GM19372 (cell line): ENCODE measurements around the gene ADRB1.

Experiments
- ATAC-seq: cut with Tn5 transposase; IDR thresholded peaks from one replicate; pipeline ENCODE4 v1.9.1; 2021; ENCODE audit warnings: mild to moderate bottlenecking, low read depth, moderate library complexity; ENCODE audit not compliant: unreplicated experiment

Gene ADRB1

DNA sequence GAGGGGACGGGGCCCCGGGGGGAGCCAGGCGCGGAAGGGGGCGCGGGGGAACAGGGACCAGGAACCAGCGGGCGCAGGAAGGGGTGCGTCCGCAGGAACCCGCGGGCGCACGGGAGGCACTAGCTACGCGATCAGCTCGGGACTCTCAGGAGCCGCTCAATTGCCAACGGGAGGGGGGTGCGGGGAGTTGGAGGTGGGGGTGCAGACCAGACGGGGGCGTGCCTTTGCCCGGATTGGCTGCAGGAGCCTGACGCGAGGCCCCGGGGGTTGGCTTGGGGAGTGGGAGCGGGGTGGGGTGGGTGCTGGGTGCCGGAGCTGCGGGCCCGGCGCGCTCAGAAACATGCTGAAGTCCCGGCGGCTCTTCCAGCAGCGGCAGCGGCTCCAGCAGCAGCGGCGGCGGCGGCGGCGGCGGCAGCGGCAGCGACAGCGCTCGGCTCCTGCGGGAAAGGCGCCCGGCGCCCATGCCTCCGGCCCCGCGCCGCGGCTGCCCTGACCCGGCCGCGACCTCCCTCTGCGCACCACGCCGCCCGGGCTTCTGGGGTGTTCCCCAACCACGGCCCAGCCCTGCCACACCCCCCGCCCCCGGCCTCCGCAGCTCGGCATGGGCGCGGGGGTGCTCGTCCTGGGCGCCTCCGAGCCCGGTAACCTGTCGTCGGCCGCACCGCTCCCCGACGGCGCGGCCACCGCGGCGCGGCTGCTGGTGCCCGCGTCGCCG, at the start of gene ADRB1:
ADRB1 (plus strand) TSS at position 335 of the 715 bp plus-strand sequence; CDS start at position 602, 267 bp downstream.
- ATAC-seq, result peak; percentile 44

DNA sequence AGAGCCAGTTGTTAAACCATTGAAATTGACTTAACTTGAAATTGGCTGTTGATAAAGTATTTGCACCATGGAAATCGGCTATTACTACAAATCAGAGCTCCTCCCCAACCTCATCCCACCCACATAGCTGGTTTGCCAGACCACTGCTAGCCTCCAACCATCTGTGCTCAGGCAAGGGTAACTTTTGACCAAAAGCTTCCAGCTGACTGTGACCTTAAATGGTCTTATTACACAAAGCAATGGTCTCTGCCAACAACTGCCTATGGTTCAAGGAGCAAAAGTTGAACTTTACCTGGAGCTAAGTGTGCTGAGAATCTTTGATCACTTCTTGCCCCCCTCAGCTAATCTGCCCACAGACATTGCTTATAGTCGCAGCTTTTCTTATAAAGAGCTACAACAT, 48.5 kb upstream of the ADRB1 start:
- no peak for ATAC-seq

DNA sequence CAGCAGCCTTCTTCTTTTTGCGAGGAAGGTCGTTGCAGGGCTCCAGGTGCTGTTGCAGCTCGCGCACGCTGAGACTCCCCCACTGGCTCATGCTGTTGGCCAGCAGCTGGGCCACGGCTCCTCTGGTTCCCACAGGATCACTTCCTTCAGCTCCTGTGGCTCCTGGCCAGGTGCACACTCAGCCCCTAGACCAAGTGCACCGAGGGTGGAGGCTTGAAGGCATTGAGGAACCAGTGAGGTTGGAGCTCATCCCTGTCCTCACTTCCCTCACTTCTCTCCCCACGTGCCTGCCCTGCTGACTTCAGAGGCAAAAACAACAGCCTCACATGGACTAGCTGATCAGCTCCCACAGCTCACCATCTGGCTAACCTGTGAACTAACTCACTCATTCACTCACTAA, 46.2 kb upstream of the ADRB1 start:
- ATAC-seq, result no peak

DNA sequence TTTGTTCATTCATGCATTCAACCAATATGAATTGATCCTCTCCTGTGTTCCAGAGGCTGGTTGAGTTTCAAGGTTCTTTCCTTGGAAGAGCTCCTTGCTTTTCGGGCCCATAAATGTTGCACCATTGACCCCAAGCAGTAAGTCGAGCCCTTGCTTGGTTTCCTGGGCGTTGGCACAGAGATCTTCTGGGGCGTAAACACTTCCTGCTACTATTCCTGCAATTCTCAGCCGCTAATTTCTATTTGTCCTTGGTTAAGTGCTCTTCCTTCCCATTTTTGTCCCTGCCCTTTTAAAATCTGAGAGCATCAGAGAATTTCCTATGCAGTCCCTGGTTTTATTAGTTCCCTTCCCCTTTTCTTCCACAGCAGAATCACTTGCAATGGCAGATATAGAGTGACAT, 44.1 kb upstream of the ADRB1 start:
- no peak for ATAC-seq

DNA sequence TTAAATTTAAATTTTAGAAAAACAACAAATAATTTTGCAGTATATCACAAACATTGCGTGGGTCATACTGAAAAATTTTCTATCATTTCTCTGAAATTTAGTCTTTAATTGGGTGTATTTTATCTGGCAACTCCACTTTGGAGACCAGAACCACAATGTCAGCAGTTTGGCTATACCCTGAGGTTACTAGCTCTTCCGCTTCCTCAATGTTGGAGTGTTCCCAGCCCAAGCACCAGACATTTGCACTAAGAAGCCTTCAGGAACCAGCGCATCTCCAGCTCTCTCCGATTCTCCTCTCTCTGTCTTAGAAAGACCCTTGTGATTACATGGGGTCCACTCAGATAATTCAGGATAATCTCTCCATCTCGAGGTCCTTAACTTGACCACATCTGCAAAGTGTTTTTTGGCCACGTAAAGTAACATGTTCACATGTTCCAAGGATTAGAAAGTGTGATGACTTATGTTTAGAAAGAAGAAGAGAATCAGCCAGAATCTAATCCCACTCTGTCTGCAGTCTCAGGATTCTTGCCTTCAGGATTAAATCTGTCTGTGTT, 43.1 kb upstream of the ADRB1 start:
- ATAC-seq, result no peak

DNA sequence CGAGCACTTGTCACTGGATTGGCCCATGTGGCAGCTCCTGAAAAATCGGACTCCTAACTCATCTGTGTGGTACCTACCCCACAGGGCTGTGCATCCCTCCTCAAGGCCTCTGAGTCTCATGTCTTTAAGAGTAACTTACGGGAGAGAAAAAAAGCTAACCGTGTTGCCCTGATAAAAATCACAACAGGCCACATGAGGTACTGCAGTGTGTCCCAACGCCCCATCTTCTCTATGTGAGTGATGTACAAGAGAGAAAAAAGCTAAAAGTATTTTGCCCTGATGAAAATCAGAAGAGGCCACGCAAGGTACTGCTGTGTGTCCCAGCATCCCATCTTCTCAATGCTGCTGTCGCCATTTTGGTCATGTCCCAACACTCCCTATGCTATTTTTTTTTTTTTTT, 41.2 kb upstream of the ADRB1 start:
- no peak for ATAC-seq

DNA sequence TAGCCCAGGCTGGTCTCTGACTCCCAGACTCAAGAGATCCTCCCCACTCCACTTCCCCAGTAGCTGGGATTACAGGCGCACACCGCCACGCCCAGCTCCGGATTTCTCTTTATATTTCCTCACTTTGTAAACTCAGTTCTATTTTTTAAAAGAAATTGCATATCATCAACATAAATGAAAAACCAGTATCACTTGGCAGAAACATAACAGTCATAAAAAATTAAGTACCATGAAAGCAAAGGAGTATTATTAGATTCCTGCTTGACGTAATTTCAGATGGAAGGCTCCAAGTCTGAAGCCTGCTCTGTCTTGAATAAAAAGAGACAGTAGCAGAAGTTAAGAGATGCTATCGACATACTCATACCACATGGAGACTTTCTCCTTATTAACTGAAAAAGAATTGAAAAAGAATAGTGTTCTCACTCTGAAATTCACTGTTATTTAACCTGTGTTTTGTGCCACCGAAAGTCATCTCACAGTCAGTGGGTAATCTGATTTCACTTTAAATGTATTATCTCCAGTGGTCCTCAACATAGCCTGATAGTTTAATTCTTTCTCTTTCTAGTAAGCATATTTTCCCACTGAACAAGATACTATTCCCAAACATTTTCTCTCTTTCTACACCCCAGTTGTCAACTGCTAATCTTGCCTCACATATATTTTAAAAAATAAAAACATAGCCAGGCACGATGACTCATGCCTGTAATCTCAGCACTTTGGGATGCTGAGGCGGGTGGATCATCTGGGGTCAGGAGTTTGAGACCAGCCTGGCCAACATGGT, 40.3 kb upstream of the ADRB1 start:
- ATAC-seq, result no peak

DNA sequence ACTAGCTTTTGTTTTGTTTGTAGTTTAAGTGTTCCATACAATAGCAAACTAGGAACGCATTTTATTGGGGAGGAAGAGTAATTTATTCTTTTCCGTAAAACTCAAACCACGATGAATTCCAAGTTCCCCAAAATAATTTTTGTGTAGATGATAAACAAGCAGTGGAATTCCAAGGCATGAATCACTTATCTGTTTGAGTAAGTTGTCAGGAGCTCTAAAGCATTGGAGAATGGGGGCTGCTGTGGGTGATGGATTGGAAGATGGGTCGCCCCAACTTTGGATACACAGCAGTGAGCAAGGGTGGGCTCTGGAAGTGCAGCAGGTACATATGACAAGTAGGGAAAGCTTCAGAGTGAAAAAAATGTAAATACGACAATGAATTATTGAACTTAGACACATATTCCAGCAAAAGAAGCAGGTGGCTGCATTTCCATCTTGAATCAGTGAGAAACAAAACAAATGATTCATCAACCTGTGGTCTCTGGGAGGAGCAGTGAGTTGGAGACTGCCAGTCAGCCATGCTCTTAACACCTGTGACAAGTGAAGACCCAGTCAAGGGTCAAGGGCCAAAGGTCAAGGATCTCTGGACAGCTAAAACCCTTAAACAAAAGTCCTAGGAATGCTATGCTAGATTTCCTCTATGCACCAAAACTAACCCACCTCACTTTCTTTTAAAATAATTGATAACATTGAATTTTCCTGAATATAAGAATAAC, 34.2 kb upstream of the ADRB1 start:
- no peak for ATAC-seq

DNA sequence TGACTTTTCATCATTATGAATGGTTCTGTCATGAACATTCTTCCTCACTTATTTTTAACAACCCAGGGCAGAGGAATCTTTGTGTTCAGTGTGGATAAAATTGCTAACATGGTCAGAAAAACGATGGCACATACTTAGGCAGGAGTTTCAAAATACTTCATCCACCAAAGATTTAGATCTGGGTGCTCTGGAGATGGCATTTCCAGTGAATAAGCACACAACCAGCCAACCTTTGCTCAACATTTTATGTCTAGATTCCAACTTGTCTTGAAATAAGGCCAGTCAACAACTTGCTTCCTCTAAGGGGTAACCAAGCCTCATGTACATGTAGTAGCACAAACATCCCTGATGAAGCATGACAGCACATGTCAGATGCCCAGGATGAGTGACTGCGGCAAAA, 33.4 kb upstream of the ADRB1 start:
- no peak for ATAC-seq

DNA sequence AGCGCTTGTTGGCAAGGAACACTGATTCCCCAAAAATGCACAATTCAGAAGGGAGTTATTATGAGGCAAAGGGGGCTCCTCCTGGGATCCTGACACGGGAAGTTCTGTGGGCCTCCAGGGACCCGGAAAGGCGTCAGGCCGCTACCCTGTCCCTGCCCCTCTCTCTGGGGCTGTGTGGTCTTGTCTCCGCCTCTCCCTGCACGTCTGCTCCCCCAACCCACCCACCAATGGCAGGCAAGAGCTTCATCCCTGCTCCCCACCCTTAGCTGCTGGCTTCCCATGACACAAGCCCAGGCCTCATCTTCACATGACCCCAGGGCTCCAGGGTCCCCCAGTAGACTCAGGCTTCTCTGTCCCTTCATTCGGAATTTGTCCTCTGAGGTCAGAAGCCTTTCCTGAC, 31.0 kb upstream of the ADRB1 start:
- ATAC-seq, result no peak

DNA sequence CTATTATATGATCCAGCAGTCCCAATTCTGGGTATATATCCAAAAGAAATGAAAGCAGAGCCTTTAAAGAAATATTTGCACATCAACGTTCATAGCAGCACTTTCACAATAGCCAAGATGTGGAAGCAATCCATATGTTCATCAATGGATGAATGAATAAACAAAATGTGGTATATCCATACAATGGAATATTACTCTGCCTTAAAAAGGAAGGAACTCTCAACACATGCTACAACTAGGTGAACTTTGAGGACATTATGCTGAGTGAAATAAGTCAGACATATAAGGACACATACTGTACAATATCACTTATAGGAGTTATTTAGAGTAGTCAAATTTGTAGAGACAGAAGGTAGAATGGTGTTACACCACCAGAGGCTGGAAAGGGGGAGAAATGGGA, 28.0 kb upstream of the ADRB1 start:
- no peak for ATAC-seq

DNA sequence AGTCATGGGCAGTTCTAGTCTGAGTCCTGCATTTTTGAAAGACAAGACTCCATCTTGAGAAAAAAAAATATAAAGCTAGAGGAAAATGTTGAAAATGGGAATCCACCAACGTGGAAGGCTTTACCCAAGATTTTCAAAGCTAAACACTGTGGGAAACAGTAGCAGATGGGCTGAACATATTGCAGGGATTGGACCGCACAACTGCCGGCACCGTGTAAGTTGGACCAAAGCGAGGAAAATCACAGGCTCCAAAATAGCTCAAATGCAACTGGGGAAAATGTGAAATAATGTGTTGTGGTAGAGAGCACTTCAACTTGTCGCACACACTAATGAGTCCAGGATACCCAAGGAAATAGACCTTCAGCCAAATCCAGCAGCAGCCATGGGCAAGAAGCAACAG, 26.4 kb upstream of the ADRB1 start:
- ATAC-seq, result no peak

DNA sequence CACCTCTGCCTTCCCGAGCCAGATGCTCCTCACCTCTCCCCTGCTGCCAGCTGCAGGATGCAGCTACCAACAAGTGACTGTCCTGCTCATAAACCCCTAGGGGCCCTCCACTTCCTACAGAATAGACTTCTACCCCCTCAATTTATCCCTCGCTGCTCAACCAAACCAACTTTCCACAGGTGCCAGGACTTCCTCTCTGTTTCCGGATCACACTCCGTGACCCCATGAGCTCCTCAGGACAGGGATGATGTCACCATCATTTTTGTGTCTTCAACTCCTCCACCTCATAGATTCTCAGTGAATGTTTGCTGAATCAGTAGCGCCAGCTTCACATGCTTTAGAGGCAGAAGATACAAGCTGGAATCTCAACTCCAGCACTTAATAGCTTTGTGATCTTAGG, 25.8 kb upstream of the ADRB1 start:
- ATAC-seq, result no peak

DNA sequence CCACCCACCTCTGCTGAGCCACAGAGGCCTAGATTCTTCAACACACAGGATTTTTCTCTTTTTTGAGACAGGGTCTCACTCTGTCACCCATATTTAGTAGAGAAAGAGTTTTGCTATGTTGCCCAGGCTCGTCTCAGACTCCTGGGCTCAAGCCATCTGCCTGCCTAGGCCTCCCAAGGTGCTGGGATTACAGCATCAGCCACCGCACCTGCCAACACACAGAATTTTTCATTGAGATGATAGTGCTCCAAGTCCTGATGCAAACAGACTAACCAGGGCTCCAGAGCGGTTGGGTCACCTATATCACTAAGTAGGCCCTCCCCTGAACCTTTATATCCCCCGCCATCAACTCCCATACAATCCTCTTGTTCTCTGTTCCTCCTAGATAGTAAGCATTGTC, 24.4 kb upstream of the ADRB1 start:
- no peak for ATAC-seq

DNA sequence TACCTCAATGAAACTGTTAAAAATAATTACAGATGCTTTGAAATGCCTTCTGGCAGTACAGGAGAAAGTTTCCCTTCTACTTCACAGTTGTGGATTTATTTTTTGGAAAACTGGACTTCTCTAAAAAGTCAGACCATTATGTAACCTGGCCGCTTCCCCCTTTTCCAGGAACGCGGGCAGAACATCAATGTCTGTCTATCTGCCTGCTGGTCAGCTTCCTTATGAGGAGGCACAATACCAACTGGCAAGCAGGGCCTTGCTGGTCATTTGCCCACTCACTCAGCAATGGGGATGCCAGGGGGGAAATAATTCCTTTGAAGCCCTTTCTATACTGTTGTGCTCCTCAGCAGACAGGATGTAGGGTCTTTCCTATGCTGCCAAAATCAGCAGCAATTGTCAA, 22.5 kb upstream of the ADRB1 start:
- no peak for ATAC-seq

DNA sequence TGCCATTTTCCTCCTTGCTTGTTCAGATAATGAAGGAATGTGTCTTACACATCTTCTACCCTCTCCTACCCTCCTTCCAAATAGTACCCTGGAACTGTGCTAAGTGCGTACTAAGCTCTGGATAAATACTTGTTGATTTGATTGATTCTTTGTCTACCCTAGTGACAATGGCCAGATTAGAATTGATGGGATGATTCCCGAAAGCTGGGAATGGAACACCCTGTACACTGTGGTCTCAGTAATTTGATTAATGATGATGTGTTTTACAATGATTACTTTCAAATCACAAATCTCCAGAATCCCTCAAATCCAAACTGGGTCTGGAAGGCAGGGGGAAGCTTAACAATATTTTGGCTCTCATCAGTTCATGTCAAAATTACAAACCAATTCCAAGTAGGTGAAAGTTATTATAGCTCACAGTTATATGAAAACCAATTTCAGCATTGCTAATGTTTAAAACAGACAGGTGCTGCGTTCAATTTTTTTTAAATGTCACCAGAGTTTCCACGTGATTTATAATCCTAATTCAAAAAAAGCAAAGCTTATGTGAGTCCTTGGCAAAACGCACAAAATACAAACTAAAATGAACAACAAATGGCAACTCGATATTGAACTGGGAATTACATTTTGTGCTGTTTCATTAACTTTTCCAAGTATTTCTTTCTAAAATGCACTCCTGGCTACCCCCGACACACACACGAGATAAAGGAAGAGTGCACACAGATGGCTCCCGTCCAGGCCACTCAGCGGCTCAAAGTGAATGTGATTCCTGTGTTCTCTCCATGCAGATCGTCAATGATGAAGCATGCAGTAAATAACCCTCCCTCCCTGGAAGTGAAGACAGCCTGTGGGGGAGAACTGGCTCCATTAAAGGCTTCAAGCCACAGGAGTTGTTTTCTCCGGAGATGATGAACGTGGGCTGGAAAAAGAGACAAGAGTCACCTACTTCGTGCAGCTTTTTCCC, 21.7 kb upstream of the ADRB1 start:
- ATAC-seq, result no peak

DNA sequence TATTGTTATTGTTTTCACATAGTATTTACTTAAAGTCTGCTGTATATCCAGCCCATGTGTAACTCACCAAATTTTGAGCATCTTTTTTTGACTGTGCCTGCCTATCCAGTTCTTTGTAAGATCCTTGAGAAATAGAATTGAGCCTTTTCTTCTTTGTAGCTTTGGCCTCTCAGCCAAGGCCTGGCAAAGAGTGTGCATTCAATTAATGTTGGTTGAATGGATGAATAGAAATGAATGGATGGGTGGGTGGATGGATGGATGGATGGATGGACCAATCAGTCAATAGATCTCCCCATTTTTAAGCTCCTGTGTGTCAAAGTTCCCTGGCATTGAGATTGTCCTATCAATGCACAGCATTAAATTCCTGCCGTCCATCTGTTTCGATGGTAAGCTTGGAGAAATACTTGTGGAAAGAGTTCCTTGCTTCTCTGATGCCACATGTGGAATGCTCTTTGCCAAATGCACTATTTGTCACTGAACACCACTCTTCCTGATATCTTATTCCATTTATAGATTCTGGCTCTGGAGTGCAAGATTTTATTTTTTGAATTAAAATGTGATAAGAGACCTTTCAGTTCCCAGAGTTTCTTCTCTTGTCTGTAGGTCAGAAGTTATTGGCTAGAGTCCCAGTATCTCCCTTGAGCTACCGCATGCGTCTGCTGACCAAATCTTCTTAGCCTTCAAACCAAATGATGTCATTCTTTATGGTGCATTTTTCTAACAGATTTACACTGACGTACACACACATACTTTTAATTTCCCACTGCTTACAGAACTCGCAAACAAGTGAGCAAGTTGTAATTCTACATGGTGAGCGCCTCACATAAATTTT, 20.7 kb upstream of the ADRB1 start:
- ATAC-seq, result no peak

DNA sequence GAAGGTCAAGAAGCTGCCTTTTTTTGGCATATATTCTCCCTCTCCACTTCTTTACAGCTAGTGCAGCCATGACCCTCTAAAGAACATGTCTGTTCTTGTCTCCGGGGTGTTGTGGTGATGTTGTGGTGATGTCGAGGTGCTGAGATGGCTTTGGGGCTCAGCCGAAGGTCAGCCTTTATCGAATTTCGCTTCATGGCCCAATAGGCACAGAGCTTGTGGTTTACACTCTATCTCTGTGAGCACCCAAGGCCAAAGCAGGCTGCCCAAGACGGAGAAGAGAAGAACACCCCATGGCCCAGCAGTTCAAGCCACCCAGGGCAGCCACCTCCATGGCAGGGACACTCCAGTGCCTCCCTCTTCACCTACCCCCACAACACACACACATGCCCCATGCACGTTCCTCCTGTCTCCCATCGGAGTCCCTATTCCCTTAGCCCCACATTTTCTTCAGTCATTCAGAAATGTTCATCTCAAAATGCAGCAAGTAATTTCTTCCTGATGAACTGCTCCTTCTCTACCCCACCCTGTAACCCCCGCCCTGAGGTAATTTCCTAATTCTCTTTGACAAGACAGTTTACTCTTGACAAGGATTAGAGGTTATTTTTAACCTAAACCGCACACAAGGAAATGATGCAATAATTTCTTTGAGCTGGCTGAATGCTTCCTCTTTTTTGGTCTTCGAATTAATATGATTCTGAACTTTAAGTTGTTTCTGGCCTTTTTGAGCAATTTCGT, 18.6 kb upstream of the ADRB1 start:
- ATAC-seq, result peak; percentile 84
